Natural killer cell treated with Interleukin-12 subunit alpha and Interleukin-12 subunit beta and Interleukin-15 and Interleukin-18, amount 100 ng/mL, for 72 hours (primary cell): ENCODE data around the gene UPK1A. TPM values are rescaled to one million over a fixed set of nuclear protein-coding genes. Genes with fewer than 3 reads are reported as not detected.

Experiments
- ATAC-seq, 2 donors: fragments of 150-1000 bp; cut with Tn5 transposase in 1 of 2; sonication (Bioruptor Pico), chemical (Tn5 transposase) in 1 of 2; 2 replicates each; pipeline ENCODE4 v1.10.0; 2021
- DNase-seq: peaks from one replicate; pipeline ENCODE4 v3.0.0; 2022; ENCODE audit warnings: low spot score
- H3K27ac Mint-ChIP-seq, 2 donors: 1 replicate in 1 of 2; 2 replicates in 1 of 2; pipeline ENCODE4 v1.8.0; 2022; ENCODE audit warnings: mixed read lengths in 2 of 2, mild to moderate bottlenecking in 1 of 2, moderate library complexity in 1 of 2
- H3K27me3 Mint-ChIP-seq, 2 donors: 1 replicate in 1 of 2; 2 replicates in 1 of 2; pipeline ENCODE4 v1.8.0; 2022; ENCODE audit warnings: mixed read lengths in 2 of 2
- H3K36me3 Mint-ChIP-seq: one replicate; pipeline ENCODE4 v1.8.0; 2022; ENCODE audit warnings: mixed read lengths
- H3K4me1 Mint-ChIP-seq, 2 donors: 1 replicate in 1 of 2; 2 replicates in 1 of 2; pipeline ENCODE4 v1.8.0; 2022; ENCODE audit warnings: low read depth in 2 of 2, mixed read lengths in 2 of 2, mild to moderate bottlenecking in 1 of 2
- H3K4me3 Mint-ChIP-seq: one replicate; pipeline ENCODE4 v1.8.0; 2022; ENCODE audit warnings: mixed read lengths
- H3K9me3 Mint-ChIP-seq: 2 replicates; pipeline ENCODE4 v1.8.0; 2022; ENCODE audit warnings: mixed read lengths
- total RNA-seq, 2 donors: library from RNA; stranded (reverse); gene quantifications; one replicate each; pipeline ENCODE4 v1.2.3, GENCODE V29; 2022

The UPK1A gene
- total RNA-seq, 2 donors from 2014 or later, result 0.38 to 0.70 TPM

DNA sequence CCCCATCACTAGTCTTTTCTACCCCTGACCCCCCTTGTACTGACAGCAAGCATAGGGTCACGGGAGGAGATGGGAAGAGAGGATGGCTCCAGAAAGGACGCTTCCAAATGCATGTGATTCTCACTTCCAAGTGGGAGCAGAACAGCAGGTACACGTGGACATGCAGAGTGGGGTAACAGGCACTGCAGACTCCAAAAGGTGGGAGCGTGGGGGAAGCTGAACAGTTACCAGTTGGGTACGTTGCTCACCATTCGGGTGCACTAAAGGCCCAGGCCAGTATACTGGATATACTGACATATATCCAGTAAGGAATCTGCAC is 27.0 kb upstream of the UPK1A start:
- Mint-ChIP-seq H3K9me3 (no peaks in the 10 kb centered on the region), H3K4me1 (peaks cover 6 to 14% of the 10 kb centered on the region in 2 donors), H3K27me3 (no peaks in the 10 kb centered on the region), H3K27ac (peak overlapping the region in 1 of 2 donors; percentile 10), H3K4me3 (no peak overlapping the region), H3K36me3 (peaks cover 5% of the 10 kb centered on the region)
- DNase-seq, result no peak
- ATAC-seq, result no peak

DNA sequence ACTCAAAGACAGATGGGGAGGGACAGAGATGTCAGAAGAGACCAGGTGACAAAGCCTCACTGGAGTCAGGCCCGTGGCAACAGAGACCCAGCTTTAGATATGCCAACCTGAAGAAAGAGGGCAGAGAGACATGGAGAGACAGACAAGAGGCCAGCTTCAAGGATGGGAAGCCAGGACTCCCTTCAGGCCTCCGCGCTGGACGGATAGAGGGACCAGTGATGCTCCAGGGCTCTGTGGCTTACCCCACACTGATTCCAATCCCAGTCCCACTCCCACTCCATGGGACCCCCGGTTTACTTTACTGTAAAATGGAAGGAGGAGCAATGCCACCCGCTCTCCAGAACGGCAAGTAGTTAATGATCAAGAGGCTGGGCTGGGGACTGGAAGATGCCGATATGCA is 26.5 kb upstream of the UPK1A start:
- peaks cover 10 to 20% of the 10 kb centered on the region in 2 donors for H3K4me1 Mint-ChIP-seq
- peaks cover 5% of the 10 kb centered on the region for H3K36me3 Mint-ChIP-seq
- H3K27ac Mint-ChIP-seq, result peak overlapping the region in 1 of 2 donors; percentile 10
- no peak for DNase-seq
- H3K9me3 Mint-ChIP-seq, result no peaks in the 10 kb centered on the region
- no peak overlapping the region for H3K4me3 Mint-ChIP-seq
- no peaks in the 10 kb centered on the region for H3K27me3 Mint-ChIP-seq
- no peak for ATAC-seq

DNA sequence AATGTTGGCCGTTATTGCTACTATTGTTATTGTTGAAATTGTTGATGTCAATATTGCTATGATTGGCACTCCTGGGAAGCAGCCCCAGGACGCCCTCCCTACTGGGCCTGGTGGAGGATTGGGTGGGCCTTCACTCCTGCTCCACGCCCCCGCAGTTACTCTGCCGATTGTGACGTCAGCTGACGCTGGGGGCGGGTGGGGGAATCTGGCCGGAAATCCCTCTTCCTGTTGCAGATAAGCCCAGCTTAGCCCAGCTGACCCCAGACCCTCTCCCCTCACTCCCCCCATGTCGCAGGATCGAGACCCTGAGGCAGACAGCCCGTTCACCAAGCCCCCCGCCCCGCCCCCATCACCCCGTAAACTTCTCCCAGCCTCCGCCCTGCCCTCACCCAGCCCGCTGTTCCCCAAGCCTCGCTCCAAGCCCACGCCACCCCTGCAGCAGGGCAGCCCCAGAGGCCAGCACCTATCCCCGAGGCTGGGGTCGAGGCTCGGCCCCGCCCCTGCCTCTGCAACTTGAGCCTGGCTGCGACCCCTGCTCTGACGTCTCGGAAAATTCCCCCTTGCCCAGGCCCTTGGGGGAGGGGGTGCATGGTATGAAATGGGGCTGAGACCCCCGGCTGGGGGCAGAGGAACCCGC is 24.7 kb upstream of the UPK1A start, which contains the start of gene ETV2:
Gene ETV2, plus strand, starts transcription at position 231 of the 637 bp plus-strand sequence. CDS start 716 bp downstream, outside the sequence.
- Mint-ChIP-seq H3K4me1 (peaks cover 16 to 25% of the 10 kb centered on the region in 2 donors), H3K4me3 (peak within 1 kb of the TSS; percentile 85), H3K27ac (peak within 1 kb of the TSS; percentile 39 to 90), H3K27me3 (no peaks in the 10 kb centered on the region), H3K36me3 (no peaks in the 10 kb centered on the region), H3K9me3 (no peaks in the 10 kb centered on the region)
- DNase-seq, result peak; percentile 80
- ATAC-seq, result no peak

DNA sequence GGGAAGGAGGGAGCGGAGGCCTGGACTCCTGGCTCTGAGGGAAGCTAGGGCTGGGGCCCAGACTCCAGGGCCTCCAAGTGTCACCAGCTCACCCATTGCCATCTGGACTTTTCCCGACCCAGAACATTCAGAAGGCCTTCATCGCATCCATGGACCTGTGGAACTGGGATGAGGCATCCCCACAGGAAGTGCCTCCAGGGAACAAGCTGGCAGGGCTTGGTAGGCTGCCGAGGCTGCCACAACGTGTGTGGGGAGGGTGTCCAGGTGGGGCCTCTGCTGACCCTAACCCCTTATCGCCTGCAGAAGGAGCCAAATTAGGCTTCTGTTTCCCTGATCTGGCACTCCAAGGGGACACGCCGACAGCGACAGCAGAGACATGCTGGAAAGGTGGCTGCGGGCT is 24.0 kb upstream of the UPK1A start:
- H3K4me3 Mint-ChIP-seq, result peak overlapping the region; percentile 85

DNA sequence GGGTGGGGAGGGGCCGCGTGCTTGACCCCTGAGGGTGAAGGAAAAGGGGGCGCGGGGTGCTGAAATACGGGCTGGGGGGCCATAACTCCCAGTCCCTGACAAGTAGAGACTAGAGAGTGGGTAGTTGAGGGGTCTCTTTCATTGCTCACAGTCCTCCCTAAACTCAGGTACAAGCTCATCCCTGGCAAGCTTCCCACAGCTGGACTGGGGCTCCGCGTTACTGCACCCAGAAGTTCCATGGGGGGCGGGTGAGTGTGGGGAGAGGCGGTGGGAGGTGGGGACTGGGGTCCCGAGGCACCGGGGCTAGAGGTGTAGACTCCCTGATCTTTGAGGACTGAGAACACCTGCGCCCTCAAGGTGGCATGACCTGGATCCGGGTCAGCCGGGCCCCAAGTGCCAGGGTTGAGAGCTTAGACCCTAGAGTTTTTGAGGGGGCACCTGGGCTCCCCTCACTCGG is 23.5 kb upstream of the UPK1A start:
- Mint-ChIP-seq H3K27ac (peak overlapping the region; percentile 71 to 90), H3K9me3 (no peaks in the 10 kb centered on the region), H3K27me3 (no peaks in the 10 kb centered on the region), H3K4me3 (peak overlapping the region; percentile 85), H3K36me3 (no peaks in the 10 kb centered on the region), H3K4me1 (peaks cover 16 to 25% of the 10 kb centered on the region in 2 donors)
- ATAC-seq (no peak), DNase-seq (no peak)

More for the DNA sequence above, 24.0 kb upstream of the UPK1A start:
- Mint-ChIP-seq H3K36me3 (no peaks in the 10 kb centered on the region), H3K27ac (peak overlapping the region; percentile 39 to 90), H3K9me3 (no peaks in the 10 kb centered on the region), H3K27me3 (no peaks in the 10 kb centered on the region), H3K4me1 (peaks cover 16 to 25% of the 10 kb centered on the region in 2 donors)
- DNase-seq (no peak), ATAC-seq (no peak)

DNA sequence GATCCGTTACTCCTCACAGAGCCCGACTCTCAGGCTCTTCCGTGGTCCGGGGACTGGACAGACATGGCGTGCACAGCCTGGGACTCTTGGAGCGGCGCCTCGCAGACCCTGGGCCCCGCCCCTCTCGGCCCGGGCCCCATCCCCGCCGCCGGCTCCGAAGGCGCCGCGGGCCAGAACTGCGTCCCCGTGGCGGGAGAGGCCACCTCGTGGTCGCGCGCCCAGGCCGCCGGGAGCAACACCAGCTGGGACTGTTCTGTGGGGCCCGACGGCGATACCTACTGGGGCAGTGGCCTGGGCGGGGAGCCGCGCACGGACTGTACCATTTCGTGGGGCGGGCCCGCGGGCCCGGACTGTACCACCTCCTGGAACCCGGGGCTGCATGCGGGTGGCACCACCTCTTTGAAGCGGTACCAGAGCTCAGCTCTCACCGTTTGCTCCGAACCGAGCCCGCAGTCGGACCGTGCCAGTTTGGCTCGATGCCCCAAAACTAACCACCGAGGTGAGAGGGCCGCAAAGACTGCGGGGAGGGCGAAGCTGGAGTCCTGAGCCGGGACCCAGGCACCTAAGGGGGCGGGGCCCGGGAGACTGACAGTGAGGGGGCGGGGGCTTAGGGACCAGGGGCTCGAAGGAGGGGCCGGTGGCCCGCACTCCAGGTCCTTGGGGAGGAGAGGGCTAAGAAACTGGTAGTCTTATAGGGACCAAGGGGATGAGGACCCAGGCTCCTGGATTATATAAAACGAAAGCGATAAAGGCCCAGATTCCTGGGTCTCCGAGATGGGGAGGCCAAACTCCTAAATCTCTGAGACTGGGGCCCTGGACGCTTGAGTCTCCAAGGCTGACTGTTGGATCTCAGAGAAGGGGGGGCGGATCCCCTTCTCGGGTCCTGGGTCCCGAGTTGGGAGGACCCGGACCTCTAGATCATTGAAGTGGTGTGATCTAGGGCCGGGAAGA is 22.8 kb upstream of the UPK1A start:
- Mint-ChIP-seq H3K27ac (peak overlapping the region; percentile 71 to 90), H3K9me3 (no peaks in the 10 kb centered on the region), H3K27me3 (no peaks in the 10 kb centered on the region), H3K36me3 (no peaks in the 10 kb centered on the region), H3K4me1 (peaks cover 16 to 25% of the 10 kb centered on the region in 2 donors), H3K4me3 (peak overlapping the region; percentile 85)
- ATAC-seq (peak; percentile 68 to 71), DNase-seq (peak; percentile 90)

DNA sequence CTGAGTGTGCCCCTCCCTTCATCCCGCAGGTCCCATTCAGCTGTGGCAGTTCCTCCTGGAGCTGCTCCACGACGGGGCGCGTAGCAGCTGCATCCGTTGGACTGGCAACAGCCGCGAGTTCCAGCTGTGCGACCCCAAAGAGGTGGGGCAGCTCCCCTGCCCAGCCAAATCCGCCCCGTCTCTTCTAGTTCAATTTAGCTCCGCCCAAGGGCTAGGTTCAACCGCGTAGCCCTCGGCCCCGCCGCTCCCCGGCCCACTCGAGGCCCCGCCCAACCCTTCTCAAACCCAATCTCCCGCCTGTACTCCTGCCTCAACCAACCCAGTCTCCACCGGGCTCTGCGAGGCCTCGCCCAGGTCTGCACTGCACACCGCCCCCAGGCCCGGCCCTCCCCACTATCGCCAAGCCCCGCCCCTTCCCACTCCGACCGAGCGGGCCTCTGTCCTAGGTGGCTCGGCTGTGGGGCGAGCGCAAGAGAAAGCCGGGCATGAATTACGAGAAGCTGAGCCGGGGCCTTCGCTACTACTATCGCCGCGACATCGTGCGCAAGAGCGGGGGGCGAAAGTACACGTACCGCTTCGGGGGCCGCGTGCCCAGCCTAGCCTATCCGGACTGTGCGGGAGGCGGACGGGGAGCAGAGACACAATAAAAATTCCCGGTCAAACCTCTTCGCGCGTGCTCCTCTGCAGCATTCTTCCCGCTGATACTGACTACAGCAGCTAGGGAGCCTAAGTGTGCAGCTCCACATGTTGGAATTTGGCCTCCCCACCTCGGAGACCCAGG is 21.9 kb upstream of the UPK1A start:
- Mint-ChIP-seq H3K9me3 (no peaks in the 10 kb centered on the region), H3K4me3 (peak overlapping the region; percentile 85), H3K4me1 (peaks cover 23 to 29% of the 10 kb centered on the region in 2 donors), H3K27me3 (no peaks in the 10 kb centered on the region), H3K36me3 (no peaks in the 10 kb centered on the region), H3K27ac (peak overlapping the region; percentile 71 to 90)
- peak; percentile 98 for DNase-seq
- peak; percentile 92 to 93 for ATAC-seq

DNA sequence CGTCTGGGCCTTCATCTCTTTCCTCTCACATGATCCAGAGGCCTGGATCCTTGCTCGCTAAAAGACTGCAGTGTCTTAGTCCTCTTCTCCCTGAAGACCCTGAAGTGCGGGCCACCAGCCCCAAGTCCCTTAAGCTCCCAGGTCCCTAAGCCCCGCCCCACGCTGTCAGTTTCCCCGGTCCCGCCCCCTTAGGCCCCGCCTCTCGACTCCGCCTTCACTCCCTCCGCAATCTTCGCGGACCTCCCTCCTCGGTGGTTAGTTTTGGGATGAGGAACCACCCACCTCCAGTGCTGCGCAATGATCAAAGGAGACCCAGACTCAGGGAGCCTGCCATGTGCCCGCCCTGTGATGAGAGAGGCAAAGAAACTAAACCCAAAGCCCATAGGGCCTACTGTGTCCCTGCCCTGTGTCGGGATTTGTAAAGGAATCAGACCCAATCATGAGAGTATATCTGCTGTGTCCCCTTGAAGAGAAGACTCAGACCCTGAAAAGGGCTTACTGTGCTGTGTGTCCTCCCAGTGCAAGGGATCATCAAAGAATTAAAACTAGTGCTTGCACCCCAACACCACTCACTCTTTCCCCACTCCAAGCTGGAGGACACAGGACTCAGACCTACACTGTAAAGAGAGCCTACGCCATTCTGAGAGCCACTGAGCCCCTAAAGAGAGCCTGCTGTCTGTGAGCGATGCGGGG is 21.2 kb upstream of the UPK1A start:
- DNase-seq (peak; percentile 80), ATAC-seq (peak in 1 of 2 donors; percentile 4)
- H3K9me3 Mint-ChIP-seq, result no peaks in the 10 kb centered on the region
- H3K4me1 Mint-ChIP-seq, result peaks cover 23 to 25% of the 10 kb centered on the region in 2 donors
- peak overlapping the region; percentile 71 to 90 for H3K27ac Mint-ChIP-seq
- H3K4me3 Mint-ChIP-seq, result peak overlapping the region; percentile 85
- H3K27me3 Mint-ChIP-seq, result no peaks in the 10 kb centered on the region
- H3K36me3 Mint-ChIP-seq, result no peaks in the 10 kb centered on the region

DNA sequence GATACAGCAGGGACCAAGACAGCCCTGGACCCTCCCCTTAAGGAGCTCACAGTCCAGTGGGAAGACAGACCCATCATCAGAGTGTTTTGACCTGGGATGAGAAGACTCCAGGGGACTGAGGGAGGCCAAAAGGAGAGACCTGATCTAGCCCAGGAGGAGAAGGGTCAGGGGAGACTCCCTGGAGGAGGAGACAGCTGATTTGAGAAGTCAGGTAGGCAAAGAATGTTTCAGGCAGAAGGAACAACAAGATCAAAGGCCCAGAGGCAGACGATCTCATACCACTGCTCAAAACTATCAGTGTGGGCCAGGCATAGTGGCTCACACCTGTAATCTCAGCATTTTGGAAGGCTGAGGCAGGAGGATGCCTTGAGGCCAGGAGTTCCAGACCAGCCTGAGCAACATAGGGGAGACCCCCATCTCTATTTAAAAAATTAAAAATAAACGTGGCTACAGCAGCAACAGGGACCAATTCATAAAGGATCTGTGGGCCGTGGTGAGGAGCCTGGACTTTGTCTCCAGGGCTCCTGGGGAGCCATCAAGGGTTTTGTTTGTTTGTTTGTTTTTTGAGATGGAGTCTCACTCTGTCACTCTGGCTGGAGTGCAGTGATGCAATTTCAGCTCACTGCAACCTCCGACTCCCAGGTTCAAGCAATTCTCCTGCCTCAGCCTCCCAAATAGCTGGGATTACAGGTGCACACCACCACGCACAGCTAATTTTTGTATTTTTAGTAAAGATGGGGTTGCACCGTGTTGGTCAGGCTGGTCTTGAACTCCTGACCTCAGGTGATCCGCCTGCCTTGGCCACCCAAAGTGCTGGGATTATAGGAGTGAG is 20.4 kb upstream of the UPK1A start:
- H3K27ac Mint-ChIP-seq, result peak overlapping the region; percentile 71 to 90
- peak overlapping the region; percentile 85 for H3K4me3 Mint-ChIP-seq
- peaks cover 23 to 27% of the 10 kb centered on the region in 2 donors for H3K4me1 Mint-ChIP-seq

DNA sequence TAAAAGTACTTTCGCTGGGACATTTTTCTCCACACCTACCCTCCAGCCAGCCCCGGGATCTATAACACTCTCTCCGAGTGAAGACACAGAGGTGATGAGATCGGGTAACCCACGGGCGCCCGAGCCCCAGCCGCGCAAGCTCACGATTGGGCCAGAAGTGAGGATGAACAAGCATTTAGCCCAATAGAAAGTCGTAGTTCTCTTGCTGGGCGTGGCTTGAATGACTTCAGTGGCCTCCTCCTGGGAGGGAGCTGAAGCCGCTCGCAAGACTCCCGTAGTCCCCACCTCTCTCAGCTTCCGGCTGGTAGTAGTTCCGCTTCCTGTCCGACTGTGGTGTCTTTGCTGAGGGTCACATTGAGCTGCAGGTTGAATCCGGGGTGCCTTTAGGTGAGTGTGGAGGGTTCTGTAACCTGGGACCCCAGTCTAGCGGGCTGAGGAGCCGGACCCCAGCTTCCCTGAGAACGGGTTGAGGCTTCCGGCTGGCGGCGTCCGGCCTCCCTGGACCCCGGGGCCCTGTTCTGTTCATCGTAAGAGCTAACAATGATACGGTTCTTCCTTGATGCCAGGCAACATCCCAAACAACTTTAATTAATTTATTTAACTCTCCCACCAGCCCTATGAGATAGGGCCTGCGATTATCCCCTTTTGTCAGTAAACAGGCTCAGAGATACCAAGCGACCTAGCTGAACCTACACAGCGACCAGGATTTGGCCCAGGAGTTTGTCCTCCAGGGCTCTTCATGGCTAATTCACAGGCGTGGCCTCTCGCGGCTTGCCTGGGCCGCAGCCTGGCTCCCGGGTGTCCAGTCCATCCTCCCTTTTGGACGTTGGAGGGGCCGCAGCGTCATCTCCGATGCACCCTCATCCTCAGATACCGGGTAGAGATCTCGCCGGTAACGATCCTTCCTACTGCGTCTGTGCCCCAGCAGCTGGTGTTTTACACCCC is 18.0 kb upstream of the UPK1A start, which contains the start of gene COX6B1:
Gene COX6B1, plus strand, starts transcription at position 307 of the 945 bp plus-strand sequence. CDS start 2,921 bp downstream, outside the sequence.
- Mint-ChIP-seq H3K9me3 (no peaks in the 10 kb centered on the region), H3K27ac (peak within 1 kb of the TSS; percentile 86 to 89), H3K36me3 (no peaks in the 10 kb centered on the region), H3K4me1 (peaks cover 17 to 31% of the 10 kb centered on the region in 2 donors), H3K4me3 (peak within 1 kb of the TSS; percentile 94), H3K27me3 (no peaks in the 10 kb centered on the region)
- DNase-seq, result peak; percentile 97
- ATAC-seq, result peak; percentile 81 to 86

More for the DNA sequence above, 20.4 kb upstream of the UPK1A start:
- Mint-ChIP-seq H3K9me3 (no peaks in the 10 kb centered on the region), H3K36me3 (no peaks in the 10 kb centered on the region), H3K27me3 (no peaks in the 10 kb centered on the region)
- ATAC-seq (no peak), DNase-seq (no peak)

DNA sequence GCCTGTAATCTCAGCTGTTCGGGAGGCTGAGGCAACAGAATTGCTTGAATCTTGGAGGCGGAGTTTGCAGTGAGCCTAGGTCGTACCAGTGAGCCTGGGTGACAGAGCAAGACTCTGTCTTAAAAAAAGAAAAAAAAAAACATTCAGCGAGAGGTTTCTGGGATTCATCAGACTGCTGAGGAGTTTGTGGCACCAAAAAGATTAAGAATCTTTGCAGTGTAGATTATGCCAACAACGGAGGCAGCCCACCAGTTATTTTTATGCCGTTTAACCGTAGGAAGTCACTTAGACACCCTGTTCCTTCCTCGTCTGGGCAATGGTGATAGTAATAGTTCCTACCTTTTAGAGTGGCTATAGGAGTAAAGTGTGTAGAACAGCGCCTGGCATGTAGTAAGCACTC is 15.7 kb upstream of the UPK1A start:
- no peaks in the 10 kb centered on the region for H3K9me3 Mint-ChIP-seq
- no peak overlapping the region for H3K27ac Mint-ChIP-seq
- DNase-seq, result no peak
- no peaks in the 10 kb centered on the region for H3K27me3 Mint-ChIP-seq
- peaks cover 7 to 19% of the 10 kb centered on the region in 2 donors for H3K4me1 Mint-ChIP-seq
- H3K36me3 Mint-ChIP-seq, result peaks cover 5% of the 10 kb centered on the region
- no peak for ATAC-seq
- H3K4me3 Mint-ChIP-seq, result no peak overlapping the region
